OCI-LY1 (cell line): Measurements from ENCODE around the gene HBM.

Experiments
- H2AFZ ChIP-seq: fragments of 200-600 bp; sonication (generic), shearing (Covaris generic); 2 replicates; pipeline ENCODE4 v1.6.0; 2014; ENCODE audit warnings: antibody characterized with exemption, mild to moderate bottlenecking, low read length
- H3F3A ChIP-seq: fragments of 200-600 bp; sonication (generic), shearing (Covaris generic); 2 replicates; pipeline ENCODE4 v1.6.0; 2014; ENCODE audit warnings: mild to moderate bottlenecking, antibody characterized with exemption, low read length, moderate library complexity; ENCODE audit not compliant: insufficient read depth
- H3K27ac ChIP-seq: fragments of 200-600 bp; sonication (generic); 2 replicates; pipeline ENCODE4 v1.5.1; 2014; ENCODE audit warnings: low read length, mixed run types, mild to moderate bottlenecking, low read depth; ENCODE audit not compliant: poor library complexity, severe bottlenecking
- H3K27me3 ChIP-seq: fragments of 200-600 bp; sonication (generic); 2 replicates; pipeline ENCODE4 v1.6.0; 2014; ENCODE audit warnings: antibody characterized with exemption, mild to moderate bottlenecking, low read length, moderate library complexity; ENCODE audit not compliant: insufficient read depth
- H3K36me3 ChIP-seq: fragments of 200-600 bp; sonication (generic); 2 replicates; pipeline ENCODE4 v1.6.1; 2014; ENCODE audit warnings: mild to moderate bottlenecking, antibody characterized with exemption, low read length, moderate library complexity, mixed read lengths; ENCODE audit not compliant: insufficient read depth
- H3K4me1 ChIP-seq: fragments of 200-600 bp; sonication (generic); 2 replicates; pipeline ENCODE4 v1.5.1; 2014; ENCODE audit warnings: mild to moderate bottlenecking, low read length, moderate library complexity; ENCODE audit not compliant: insufficient read depth, severe bottlenecking
- H3K4me2 ChIP-seq: fragments of 200-600 bp; sonication (generic), shearing (Covaris generic); 2 replicates; pipeline ENCODE4 v1.6.1; 2014; ENCODE audit warnings: low read length
- H3K4me3 ChIP-seq: fragments of 200-600 bp; sonication (generic); 2 replicates; pipeline ENCODE4 v1.5.1; 2014; ENCODE audit warnings: low read length, low read depth, mild to moderate bottlenecking, mixed read lengths; ENCODE audit not compliant: poor library complexity, severe bottlenecking
- H3K79me2 ChIP-seq: fragments of 200-600 bp; shearing (Covaris generic); 2 replicates; pipeline ENCODE4 v1.6.1; 2016; ENCODE audit warnings: mixed run types, low read length, mixed read lengths; ENCODE audit not compliant: insufficient read depth
- H3K9ac ChIP-seq: fragments of 200-600 bp; sonication (generic), shearing (Covaris generic); 2 replicates; pipeline ENCODE4 v1.6.1; 2014; ENCODE audit warnings: mild to moderate bottlenecking, low read length, mixed read lengths
- H3K9me2 ChIP-seq: fragments of 200-600 bp; sonication (generic), shearing (Covaris generic); 2 replicates; pipeline ENCODE4 v1.6.1; 2014; ENCODE audit warnings: low read depth, mild to moderate bottlenecking, low read length, mixed read lengths
- H3K9me3 ChIP-seq: fragments of 200-600 bp; shearing (Covaris generic); 2 replicates; pipeline ENCODE4 v1.6.1; 2014; ENCODE audit warnings: low read length, mixed read lengths
- H4K20me1 ChIP-seq: fragments of 200-600 bp; sonication (generic), shearing (Covaris generic); 2 replicates; pipeline ENCODE4 v1.6.0; 2016; ENCODE audit warnings: mild to moderate bottlenecking, low read length; ENCODE audit not compliant: insufficient read depth
- EZH2 ChIP-seq: fragments of 200-600 bp; sonication (generic), shearing (Covaris generic); IDR thresholded peaks from 2 replicates; pipeline ENCODE4 v1.8.0; 2017; ENCODE audit warnings: borderline replicate concordance, mixed run types, mild to moderate bottlenecking, antibody characterized with exemption, low read length, moderate library complexity, mixed read lengths
- TF ChIP-seq, protein P1 (sequence below): fragments of 200-600 bp; sonication (generic), shearing (Covaris generic); IDR thresholded peaks from 2 replicates; pipeline ENCODE4 v1.5.1; 2017; ENCODE audit warnings: mild to moderate bottlenecking, antibody characterized with exemption, low read length, moderate library complexity, mixed read lengths

Gene HBM

DNA sequence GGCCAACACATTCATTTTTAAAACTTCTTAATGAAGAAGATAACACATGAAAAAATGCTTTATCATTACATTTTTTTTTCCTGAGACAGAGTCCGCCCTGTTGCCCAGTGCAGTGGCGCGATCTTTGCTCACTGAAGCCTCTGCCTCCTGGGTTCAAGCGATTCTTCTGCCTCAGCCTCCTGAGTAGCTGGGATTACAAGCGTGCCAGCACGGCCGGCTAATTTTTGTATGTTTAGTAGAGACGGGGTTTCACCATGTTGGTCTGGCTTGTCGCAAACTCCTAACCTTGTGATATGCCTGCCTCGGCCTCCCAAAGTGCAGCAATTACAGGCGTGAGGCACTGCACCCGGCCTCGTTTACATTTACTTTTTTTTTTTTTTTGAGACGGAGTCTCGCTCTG, 27.7 kb downstream of the HBM start:
- H3K9me3 ChIP-seq, result no peaks in the 10 kb centered on the region
- no peaks in the 10 kb centered on the region for H3K4me1 ChIP-seq
- H4K20me1 ChIP-seq, result no peaks in the 10 kb centered on the region
- H3K36me3 ChIP-seq, result peaks cover 93% of the 10 kb centered on the region
- no peak overlapping the region for H3K27ac ChIP-seq
- no peak overlapping the region for H3K4me2 ChIP-seq
- H3K9me2 ChIP-seq, result no peaks in the 10 kb centered on the region
- no peaks in the 10 kb centered on the region for H3F3A ChIP-seq
- H3K27me3 ChIP-seq, result no peaks in the 10 kb centered on the region
- H3K4me3 ChIP-seq, result no peak overlapping the region
- H2AFZ ChIP-seq, result no peak overlapping the region
- no peak for TF ChIP-seq EZH2
- TF ChIP-seq, protein P1, sequence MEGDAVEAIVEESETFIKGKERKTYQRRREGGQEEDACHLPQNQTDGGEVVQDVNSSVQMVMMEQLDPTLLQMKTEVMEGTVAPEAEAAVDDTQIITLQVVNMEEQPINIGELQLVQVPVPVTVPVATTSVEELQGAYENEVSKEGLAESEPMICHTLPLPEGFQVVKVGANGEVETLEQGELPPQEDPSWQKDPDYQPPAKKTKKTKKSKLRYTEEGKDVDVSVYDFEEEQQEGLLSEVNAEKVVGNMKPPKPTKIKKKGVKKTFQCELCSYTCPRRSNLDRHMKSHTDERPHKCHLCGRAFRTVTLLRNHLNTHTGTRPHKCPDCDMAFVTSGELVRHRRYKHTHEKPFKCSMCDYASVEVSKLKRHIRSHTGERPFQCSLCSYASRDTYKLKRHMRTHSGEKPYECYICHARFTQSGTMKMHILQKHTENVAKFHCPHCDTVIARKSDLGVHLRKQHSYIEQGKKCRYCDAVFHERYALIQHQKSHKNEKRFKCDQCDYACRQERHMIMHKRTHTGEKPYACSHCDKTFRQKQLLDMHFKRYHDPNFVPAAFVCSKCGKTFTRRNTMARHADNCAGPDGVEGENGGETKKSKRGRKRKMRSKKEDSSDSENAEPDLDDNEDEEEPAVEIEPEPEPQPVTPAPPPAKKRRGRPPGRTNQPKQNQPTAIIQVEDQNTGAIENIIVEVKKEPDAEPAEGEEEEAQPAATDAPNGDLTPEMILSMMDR, result no peak
- no peak overlapping the region for H3K9ac ChIP-seq
- H3K79me2 ChIP-seq, result no peaks in the 10 kb centered on the region

DNA sequence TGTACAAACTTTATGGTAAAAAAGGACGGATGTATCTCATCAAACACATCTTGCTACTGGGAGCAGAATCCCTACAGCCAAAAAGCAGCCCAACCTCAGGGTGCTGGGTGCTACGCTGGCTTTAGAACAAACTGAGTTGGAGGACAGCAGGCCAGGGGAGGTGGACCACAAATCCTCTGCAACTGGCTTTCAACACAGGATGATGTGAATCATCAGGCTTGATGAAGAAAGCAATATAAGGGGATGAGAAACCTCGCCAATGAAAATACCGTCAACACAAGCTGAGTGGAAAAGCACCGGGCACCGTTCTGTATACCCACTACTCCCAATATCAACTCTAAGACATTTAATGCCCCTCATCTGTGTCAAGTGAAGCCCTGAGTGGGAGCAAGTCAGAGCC, 28.7 kb downstream of the HBM start:
- Histone ChIP-seq H3K4me2 (no peak overlapping the region), H3K79me2 (no peaks in the 10 kb centered on the region), H3K36me3 (peaks cover 93% of the 10 kb centered on the region), H3K9me2 (no peaks in the 10 kb centered on the region), H3K4me1 (no peaks in the 10 kb centered on the region), H3K27me3 (no peaks in the 10 kb centered on the region), H4K20me1 (no peaks in the 10 kb centered on the region), H3K4me3 (no peak overlapping the region), H3K27ac (no peak overlapping the region), H3K9me3 (no peaks in the 10 kb centered on the region), H3F3A (no peaks in the 10 kb centered on the region), H2AFZ (no peak overlapping the region), H3K9ac (no peak overlapping the region)
- TF ChIP-seq EZH2, result no peak
- TF ChIP-seq, protein P1, result no peak

DNA sequence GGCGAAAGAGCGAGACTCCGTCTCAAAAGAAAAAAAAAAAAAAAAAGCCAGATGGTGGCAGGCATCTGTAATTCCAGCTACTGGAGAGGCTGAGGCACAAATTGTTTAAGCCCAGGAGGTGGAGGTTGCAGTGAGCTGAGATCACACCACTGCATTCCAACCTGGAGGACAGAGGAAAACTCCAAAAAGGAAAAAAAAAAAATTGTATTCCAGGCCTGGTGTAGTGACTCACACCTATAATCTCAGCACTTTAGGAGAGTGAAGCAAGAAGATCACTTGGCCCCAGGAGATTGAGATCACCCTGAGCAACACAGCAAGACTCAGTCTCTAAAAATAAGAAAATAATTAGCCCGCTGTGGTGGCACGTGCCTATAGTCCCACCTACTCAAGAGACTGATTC, 34.6 kb downstream of the HBM start:
- no peaks in the 10 kb centered on the region for H3K9me2 ChIP-seq
- no peak overlapping the region for H3K4me3 ChIP-seq
- H3K27me3 ChIP-seq, result no peaks in the 10 kb centered on the region
- TF ChIP-seq, protein P1, result no peak
- TF ChIP-seq EZH2, result no peak
- no peaks in the 10 kb centered on the region for H3K4me1 ChIP-seq
- H4K20me1 ChIP-seq, result no peaks in the 10 kb centered on the region
- no peak overlapping the region for H3K4me2 ChIP-seq
- H3K36me3 ChIP-seq, result peaks cover 82% of the 10 kb centered on the region
- H3F3A ChIP-seq, result no peaks in the 10 kb centered on the region
- H3K9me3 ChIP-seq, result no peaks in the 10 kb centered on the region
- H3K27ac ChIP-seq, result no peak overlapping the region
- H3K9ac ChIP-seq, result no peak overlapping the region
- no peaks in the 10 kb centered on the region for H3K79me2 ChIP-seq
- H2AFZ ChIP-seq, result no peak overlapping the region
